HG02571 (cell line): ENCODE results near the gene ACTR3.
"Not testable (repeated sequence)": the region's sequence is repeated elsewhere in the genome, so short reads cannot be mapped to it uniquely, and the experiment has no call there.

Source experiments
- ATAC-seq: cut with Tn5 transposase; IDR thresholded peaks from one replicate; pipeline ENCODE4 v1.9.1; 2021; ENCODE audit warnings: mild to moderate bottlenecking, moderate library complexity; ENCODE audit not compliant: unreplicated experiment

ACTR3 gene

GRCh38 chr2:113901943-113902342, 12.1 kb downstream of the ACTR3 start:
- ATAC-seq: no peak

GRCh38 chr2:113905886-113906285, 16.0 kb downstream of the ACTR3 start:
- no peak for ATAC-seq

- ATAC-seq: no peak
Observed at GRCh38 chr2:113906647-113907046, 16.8 kb downstream of the ACTR3 start.

- no peak for ATAC-seq
Observed at GRCh38 chr2:113907297-113907696, 17.4 kb downstream of the ACTR3 start.

- ATAC-seq: no peak
Observed at GRCh38 chr2:113910110-113910717, 20.3 kb downstream of the ACTR3 start.

- no peak for ATAC-seq
Observed at GRCh38 chr2:113910967-113911678, 21.2 kb downstream of the ACTR3 start.

GRCh38 chr2:113915082-113915819, 25.4 kb downstream of the ACTR3 start:
- ATAC-seq: no peak

GRCh38 chr2:113918229-113918628, 28.3 kb downstream of the ACTR3 start:
- no peak for ATAC-seq

GRCh38 chr2:113920996-113921395, 31.1 kb downstream of the ACTR3 start:
- ATAC-seq: no peak

GRCh38 chr2:113922335-113922734, 32.4 kb downstream of the ACTR3 start:
- ATAC-seq: no peak

- ATAC-seq: no peak
Observed at GRCh38 chr2:113922784-113923183, 32.9 kb downstream of the ACTR3 start.

- ATAC-seq: no peak
Observed at GRCh38 chr2:113925884-113926283, 36.0 kb downstream of the ACTR3 start.

- no peak for ATAC-seq
Observed at GRCh38 chr2:113926314-113926713, 36.4 kb downstream of the ACTR3 start.

- no peak for ATAC-seq
Observed at GRCh38 chr2:113930448-113930847, 40.6 kb downstream of the ACTR3 start.

- no peak for ATAC-seq
Observed at GRCh38 chr2:113937501-113937900, 47.6 kb downstream of the ACTR3 start.

- no peak for ATAC-seq
Observed at GRCh38 chr2:113940891-113941290, 51.0 kb downstream of the ACTR3 start.

GRCh38 chr2:113945784-113946183, 55.9 kb downstream of the ACTR3 start:
- not testable (repeated sequence) for ATAC-seq

GRCh38 chr2:113950906-113951305, 61.0 kb downstream of the ACTR3 start:
- ATAC-seq: not testable (repeated sequence)

GRCh38 chr2:113961000-113961399, 71.1 kb downstream of the ACTR3 start:
- no peak for ATAC-seq

GRCh38 chr2:113962692-113963480, 73.0 kb downstream of the ACTR3 start:
- no peak for ATAC-seq

- ATAC-seq: no peak
Observed at GRCh38 chr2:113963965-113964364, 74.1 kb downstream of the ACTR3 start.
